T-cell (primary cell): ENCODE data around the gene PRMT5. TPM values are rescaled to one million over a fixed set of nuclear protein-coding genes. Genes with fewer than 3 reads are reported as not detected.

ENCODE experiments used
- ATAC-seq, 4 experiments: fragments of 200-7000 bp in 3 of 4; fragments of 150-1000 bp in 1 of 4; cut with Tn5 transposase; replicated peaks in 1 of 4; 1 replicate in 3 of 4; 2 replicates in 1 of 4; pipeline ENCODE4 v1.10.0; 2021; ENCODE audit warnings: moderate library complexity in 3 of 4, mild to moderate bottlenecking in 2 of 4, moderate number of reproducible peaks in 1 of 4
- CTCF ChIA-PET, 2 donors: fragments of 300-600 bp; sonication (Branson Sonifier 250); formaldehyde crosslinking; loops; one replicate each; lab custom pipeline; 2022; ENCODE audit warnings: antibody characterized with exemption in 2 of 2; lab: Charles Lee
- POLR2A ChIA-PET, 2 donors: fragments of 300-600 bp; sonication (Branson Sonifier 250); formaldehyde crosslinking; loops; one replicate each; lab custom pipeline; 2022; ENCODE audit warnings: antibody characterized with exemption in 2 of 2; lab: Charles Lee
- DNase-seq, 35 experiments: peaks; one replicate each; pipeline versions ENCODE4 v3.0.0 to v3.0.0-alpha.2; 2013 to 2023
- H3K27ac ChIP-seq: one replicate; pipeline ENCODE4 v1.5.1; 2013; ENCODE audit warnings: low read length
- H3K27me3 ChIP-seq, 2 experiments: replicated peaks in 1 of 2; 1 replicate in 1 of 2; 2 replicates in 1 of 2; pipeline versions ENCODE4 v1.6.1 to v1.7.0; 2013; ENCODE audit warnings: low read length in 1 of 2, mixed read lengths in 1 of 2; ENCODE audit not compliant: control insufficient read depth in 2 of 2, insufficient read depth in 2 of 2; ENCODE audit errors: extremely low read depth in 1 of 2
- H3K36me3 ChIP-seq, 2 donors: 1 replicate in 1 of 2; 2 replicates in 1 of 2; pipeline versions ENCODE4 v1.6.1 to v1.7.0; 2013; ENCODE audit warnings: low read length in 1 of 2; ENCODE audit not compliant: control insufficient read depth in 2 of 2, insufficient read depth in 1 of 2; ENCODE audit errors: extremely low read depth in 1 of 2
- H3K4me1 ChIP-seq, 2 experiments: 1 replicate in 1 of 2; 2 replicates in 1 of 2; pipeline versions ENCODE4 v1.6.1 to v1.7.0; 2013; ENCODE audit warnings: low read length in 2 of 2, mixed read lengths in 1 of 2; ENCODE audit not compliant: insufficient read depth in 2 of 2, control insufficient read depth in 1 of 2; ENCODE audit errors: extremely low read depth in 1 of 2
- H3K4me3 ChIP-seq, 2 donors: 1 replicate in 1 of 2; 2 replicates in 1 of 2; pipeline versions ENCODE4 v1.5.1 to v1.7.0; 2013; ENCODE audit warnings: mild to moderate bottlenecking in 2 of 2, low read length in 1 of 2, moderate library complexity in 1 of 2; ENCODE audit not compliant: control insufficient read depth in 1 of 2; ENCODE audit errors: extremely low read depth in 1 of 2
- H3K9me3 ChIP-seq: 2 replicates; pipeline ENCODE4 v1.7.0; 2013
- H3K27ac Mint-ChIP-seq, 2 donors: one replicate each; pipeline ENCODE4 v1.8.0; 2020 to 2021; ENCODE audit warnings: mild to moderate bottlenecking in 2 of 2, mixed read lengths in 2 of 2
- H3K27me3 Mint-ChIP-seq, 2 donors: one replicate each; pipeline ENCODE4 v1.8.0; 2021 to 2022; ENCODE audit warnings: mixed read lengths in 2 of 2
- H3K36me3 Mint-ChIP-seq: one replicate; pipeline ENCODE4 v1.8.0; 2021; ENCODE audit warnings: mixed read lengths
- H3K4me1 Mint-ChIP-seq, 3 donors: one replicate each; pipeline ENCODE4 v1.8.0; 2020 to 2022; ENCODE audit warnings: mixed read lengths in 3 of 3, mild to moderate bottlenecking in 1 of 3
- H3K4me3 Mint-ChIP-seq, 3 donors: one replicate each; pipeline ENCODE4 v1.8.0; 2020 to 2022; ENCODE audit warnings: mild to moderate bottlenecking in 3 of 3, mixed read lengths in 3 of 3, moderate library complexity in 3 of 3
- H3K9me3 Mint-ChIP-seq, 3 donors: one replicate each; pipeline ENCODE4 v1.8.0; 2020 to 2022; ENCODE audit warnings: mixed read lengths in 3 of 3
- WGBS: methylation state at CpG from one replicate; pipeline ENCODE4 v1.1.5; 2013; ENCODE audit warnings: missing lambda C conversion rate; ENCODE audit not compliant: insufficient coverage; 5-methylcytosine and 5-hydroxymethylcytosine counted together
- total RNA-seq, 35 experiments: library from RNA in 6 of 35; stranded (reverse) in 6 of 35; fragments of 120-200 nt in 1 of 35; gene quantifications; one replicate each; pipeline versions ENCODE4 v1.2.1 to v1.2.4 and lab custom pipeline; 2013 to 2026

The PRMT5 gene
- total RNA-seq, 5 donors from 2014 or later (not counting 1 experiment from before 2014, with no cell fraction given) = 17.7 to 45.3 (median 37.5) TPM

- Histone ChIP-seq H3K4me1 (peaks cover 0 to 3% of the 10 kb centered on the region in 2 experiments), H3K4me3 (no peak overlapping the region), H3K9me3 (no peaks in the 10 kb centered on the region), H3K27ac (no peak overlapping the region), H3K36me3 (peaks cover 15 to 74% of the 10 kb centered on the region in 2 donors), H3K27me3 (no peaks in the 10 kb centered on the region)
- H3K27me3 Mint-ChIP-seq = no peaks in the 10 kb centered on the region
- H3K36me3 Mint-ChIP-seq = peaks cover 53% of the 10 kb centered on the region
- POLR2A ChIA-PET = no interaction called here
- no peak overlapping the region for H3K4me3 Mint-ChIP-seq
- CTCF ChIA-PET = no interaction called here
- peaks cover 24 to 25% (median 24%) of the 10 kb centered on the region in 3 donors for H3K4me1 Mint-ChIP-seq
- ATAC-seq (no peak), DNase-seq (no peak)
- H3K9me3 Mint-ChIP-seq = no peaks in the 10 kb centered on the region
- WGBS = 94% methylated on average over 6 of the region's 8 CpGs
- no peak overlapping the region for H3K27ac Mint-ChIP-seq
Measured at GRCh38 chr14:22908601-22909000, 20.6 kb downstream of the PRMT5 start.

GRCh38 chr14:22907429-22907828 is 21.7 kb downstream of the PRMT5 start:
- Histone ChIP-seq H3K36me3 (peaks cover 15 to 85% of the 10 kb centered on the region in 2 donors), H3K9me3 (no peaks in the 10 kb centered on the region), H3K27me3 (no peaks in the 10 kb centered on the region), H3K4me1 (peaks cover 0 to 2% of the 10 kb centered on the region in 2 experiments), H3K4me3 (no peak overlapping the region), H3K27ac (no peak overlapping the region)
- no peaks in the 10 kb centered on the region for H3K9me3 Mint-ChIP-seq
- no peak overlapping the region for H3K27ac Mint-ChIP-seq
- no peaks in the 10 kb centered on the region for H3K27me3 Mint-ChIP-seq
- CTCF ChIA-PET = interaction anchor here in 1 of 2 donors (0.6 kb wide), 1 partner anchor 16 kb away, joined by 3 read pairs; no protein-coding TSS in a partner anchor
- POLR2A ChIA-PET = no interaction called here
- H3K4me3 Mint-ChIP-seq = no peak overlapping the region
- H3K36me3 Mint-ChIP-seq = peaks cover 55% of the 10 kb centered on the region
- DNase-seq (no peak), ATAC-seq (no peak)
- no CpG with 5 or more reads among the region's 3 CpGs for WGBS
- H3K4me1 Mint-ChIP-seq = peaks cover 19 to 20% (median 20%) of the 10 kb centered on the region in 3 donors

- no peak for DNase-seq
- 97% methylated on average over 19 of the region's 20 CpGs for WGBS
- CTCF ChIA-PET = no interaction called here
- peak overlapping the region in 1 of 2 donors; percentile 18 for H3K27ac Mint-ChIP-seq
- H3K4me3 Mint-ChIP-seq = no peak overlapping the region
- peaks cover 0 to 2% of the 10 kb centered on the region in 2 experiments for H3K4me1 ChIP-seq
- no peaks in the 10 kb centered on the region for H3K9me3 Mint-ChIP-seq
- H3K27me3 ChIP-seq = no peaks in the 10 kb centered on the region
- H3K27me3 Mint-ChIP-seq = no peaks in the 10 kb centered on the region
- no peaks in the 10 kb centered on the region for H3K9me3 ChIP-seq
- H3K36me3 Mint-ChIP-seq = peaks cover 57% of the 10 kb centered on the region
- no peak overlapping the region for H3K4me3 ChIP-seq
- H3K27ac ChIP-seq = no peak overlapping the region
- POLR2A ChIA-PET = interaction anchor here (0.6 kb wide), 2 partner anchors 12 to 597 kb away, joined by 3 to 10 read pairs; no protein-coding TSS in a partner anchor
- peaks cover 19 to 89% of the 10 kb centered on the region in 2 donors for H3K36me3 ChIP-seq
- no peak for ATAC-seq
- peaks cover 6 to 10% (median 8%) of the 10 kb centered on the region in 3 donors for H3K4me1 Mint-ChIP-seq
Measured at GRCh38 chr14:22906073-22906472, 23.1 kb downstream of the PRMT5 start.

- Histone ChIP-seq H3K36me3 (peaks cover 20 to 90% of the 10 kb centered on the region in 2 donors), H3K27me3 (no peaks in the 10 kb centered on the region), H3K9me3 (no peaks in the 10 kb centered on the region), H3K27ac (no peak overlapping the region), H3K4me3 (no peak overlapping the region), H3K4me1 (peaks cover 2 to 6% of the 10 kb centered on the region in 2 experiments)
- H3K4me1 Mint-ChIP-seq = peaks cover 8 to 11% (median 10%) of the 10 kb centered on the region in 3 donors
- no peak overlapping the region for H3K4me3 Mint-ChIP-seq
- peak overlapping the region in 1 of 2 donors; percentile 18 for H3K27ac Mint-ChIP-seq
- 100% methylated on average over 1 of the region's 4 CpGs for WGBS
- no peaks in the 10 kb centered on the region for H3K9me3 Mint-ChIP-seq
- no peak for ATAC-seq
- peaks cover 57% of the 10 kb centered on the region for H3K36me3 Mint-ChIP-seq
- ChIA-PET POLR2A (interaction anchor here in 1 of 2 donors (0.6 kb wide), 1 partner anchor 12 kb away, joined by 10 read pairs; no protein-coding TSS in a partner anchor), CTCF (interaction anchor here in 1 of 2 donors (1.0 kb wide), 1 partner anchor 335 kb away, joined by 3 read pairs; no protein-coding TSS in a partner anchor)
- no peak for DNase-seq
- no peaks in the 10 kb centered on the region for H3K27me3 Mint-ChIP-seq
Measured at GRCh38 chr14:22905627-22906026, 23.5 kb downstream of the PRMT5 start.

GRCh38 chr14:22903742-22904087 is 25.5 kb downstream of the PRMT5 start:
- Mint-ChIP-seq H3K36me3 (peaks cover 52% of the 10 kb centered on the region), H3K4me1 (peaks cover 7 to 11% (median 8%) of the 10 kb centered on the region in 3 donors), H3K4me3 (no peak overlapping the region), H3K9me3 (no peaks in the 10 kb centered on the region), H3K27ac (no peak overlapping the region), H3K27me3 (no peaks in the 10 kb centered on the region)
- no peaks in the 10 kb centered on the region for H3K27me3 ChIP-seq
- peaks cover 2 to 10% of the 10 kb centered on the region in 2 experiments for H3K4me1 ChIP-seq
- CTCF ChIA-PET = interaction anchor here in 1 of 2 donors (0.9 kb wide), 1 partner anchor 53 kb away, joined by 3 read pairs; no protein-coding TSS in a partner anchor
- no peak overlapping the region for H3K27ac ChIP-seq
- POLR2A ChIA-PET = interaction anchor here in 1 of 2 donors (0.6 kb wide), 1 partner anchor 10 kb away, joined by 3 read pairs; no protein-coding TSS in a partner anchor
- H3K9me3 ChIP-seq = no peaks in the 10 kb centered on the region
- DNase-seq (no peak), ATAC-seq (no peak)
- peaks cover 17 to 78% of the 10 kb centered on the region in 2 donors for H3K36me3 ChIP-seq
- no CpG with 5 or more reads among the region's 2 CpGs for WGBS
- no peak overlapping the region for H3K4me3 ChIP-seq

GRCh38 chr14:22901799-22902198 is 27.4 kb downstream of the PRMT5 start:
- peak overlapping the region in 1 of 2 donors; percentile 49 for H3K27ac Mint-ChIP-seq
- no peaks in the 10 kb centered on the region for H3K9me3 Mint-ChIP-seq
- Histone ChIP-seq H3K36me3 (peaks cover 15 to 64% of the 10 kb centered on the region in 2 donors), H3K4me3 (no peak overlapping the region), H3K4me1 (peaks cover 2 to 10% of the 10 kb centered on the region in 2 experiments), H3K27me3 (no peaks in the 10 kb centered on the region), H3K9me3 (no peaks in the 10 kb centered on the region), H3K27ac (no peak overlapping the region)
- peaks cover 8 to 11% (median 9%) of the 10 kb centered on the region in 3 donors for H3K4me1 Mint-ChIP-seq
- ChIA-PET CTCF (interaction anchor here (0.5 to 1.8 kb wide), 15 partner anchors 13 to 604 kb away, joined by 3 to 7 read pairs (median 4); partner anchors contain the start of genes RBM23 (in 1 of the 2) and REM2 (in 1 of the 2)), POLR2A (interaction anchor here (0.6 to 1.2 kb wide), 4 partner anchors 16 to 88 kb away, joined by 3 to 17 read pairs (median 4); no protein-coding TSS in a partner anchor)
- no peaks in the 10 kb centered on the region for H3K27me3 Mint-ChIP-seq
- ATAC-seq (no peak), DNase-seq (no peak)
- H3K4me3 Mint-ChIP-seq = no peak overlapping the region
- 100% methylated on average over 6 of the region's 7 CpGs for WGBS
- H3K36me3 Mint-ChIP-seq = peaks cover 49% of the 10 kb centered on the region
